CD4-positive, alpha-beta T cell (primary cell): Measurements from ENCODE around the gene ZCCHC7. TPM values are rescaled to one million over a fixed set of nuclear protein-coding genes. Genes with fewer than 3 reads are reported as not detected.

ENCODE experiments used
- ATAC-seq: fragments of 200-7000 bp; cut with Tn5 transposase; one replicate; pipeline ENCODE4 v1.10.0; 2022; ENCODE audit warnings: mild to moderate bottlenecking; ENCODE audit not compliant: poor library complexity
- CTCF ChIA-PET: fragments of 350-600 bp; sonication (Branson Sonifier 250); formaldehyde crosslinking; loops from one replicate; lab custom pipeline; 2021; ENCODE audit warnings: antibody characterized with exemption, inconsistent platforms; lab: Charles Lee
- POLR2A ChIA-PET: fragments of 350-600 bp; sonication (Branson Sonifier 250); formaldehyde crosslinking; loops from one replicate; lab custom pipeline; 2021; ENCODE audit warnings: antibody characterized with exemption, inconsistent platforms; lab: Charles Lee
- DNase-seq, 14 experiments: peaks; one replicate each; pipeline ENCODE4 v3.0.0-alpha.2; 2013 to 2020; ENCODE audit warnings: mixed read lengths in 2 of 14
- H3K27ac ChIP-seq, 2 donors: one replicate each; pipeline versions ENCODE4 v1.5.1 to v1.7.0; 2013; ENCODE audit warnings: low read length in 2 of 2, low read depth in 1 of 2, mild to moderate bottlenecking in 1 of 2
- H3K27me3 ChIP-seq, 2 experiments: 1 replicate in 1 of 2; 2 replicates in 1 of 2; pipeline versions ENCODE4 v1.6.1 to v1.7.0; 2013; ENCODE audit warnings: low read length in 2 of 2, control low read depth in 1 of 2, mild to moderate bottlenecking in 1 of 2, moderate library complexity in 1 of 2; ENCODE audit not compliant: insufficient read depth in 2 of 2, control insufficient read depth in 1 of 2
- H3K36me3 ChIP-seq: one replicate; pipeline ENCODE4 v1.6.1; 2013; ENCODE audit warnings: low read length, control low read depth; ENCODE audit not compliant: insufficient read depth
- H3K4me1 ChIP-seq: one replicate; pipeline ENCODE4 v1.6.1; 2013; ENCODE audit warnings: low read length, control low read depth; ENCODE audit not compliant: insufficient read depth
- H3K4me3 ChIP-seq: one replicate; pipeline ENCODE4 v1.5.1; 2013; ENCODE audit warnings: mild to moderate bottlenecking, low read length, moderate library complexity
- H3K9me3 ChIP-seq, 2 experiments: 1 replicate in 1 of 2; 2 replicates in 1 of 2; pipeline versions ENCODE4 v1.6.1 to v1.7.0; 2013; ENCODE audit warnings: low read length in 2 of 2, mild to moderate bottlenecking in 2 of 2, control low read depth in 1 of 2, moderate library complexity in 1 of 2; ENCODE audit not compliant: control insufficient read depth in 1 of 2, insufficient read depth in 1 of 2
- H3K27ac Mint-ChIP-seq: one replicate; pipeline ENCODE4 v1.8.0; 2020; ENCODE audit warnings: mixed read lengths
- H3K27me3 Mint-ChIP-seq: one replicate; pipeline ENCODE4 v1.8.0; 2021; ENCODE audit warnings: mixed read lengths
- H3K36me3 Mint-ChIP-seq: one replicate; pipeline ENCODE4 v1.8.0; 2021; ENCODE audit warnings: low read depth, mixed read lengths
- H3K4me1 Mint-ChIP-seq: one replicate; pipeline ENCODE4 v1.8.0; 2021; ENCODE audit warnings: low read depth, mixed read lengths
- H3K4me3 Mint-ChIP-seq: one replicate; pipeline ENCODE4 v1.8.0; 2020; ENCODE audit warnings: mild to moderate bottlenecking, mixed read lengths
- H3K9me3 Mint-ChIP-seq: one replicate; pipeline ENCODE4 v1.8.0; 2020; ENCODE audit warnings: mixed read lengths
- intact Hi-C, 2 experiments: fragments of 100-400 bp; cut with DNase I in 1 of 2; cut with micrococcal nuclease in 1 of 2; formaldehyde crosslinking; loops; one replicate each; pipeline versions ENCODE4 v1.15.1 to v1.9.0; 2023 to 2025; cut with DNase I, micrococcal nuclease
- total RNA-seq, 174 experiments: library from RNA in 2 of 174; stranded (reverse) in 2 of 174; gene quantifications; one replicate each; pipeline ENCODE4 v1.2.3 and lab custom pipeline; 2021 to 2026
- TF ChIP-seq, protein P1 (sequence below): fragments of 200-600 bp; IDR thresholded peaks from one replicate; pipeline ENCODE4 v1.8.0; 2022; ENCODE audit warnings: antibody characterized with exemption, mild to moderate bottlenecking

ZCCHC7 gene
- total RNA-seq, 2 experiments from 2014 or later, result 40.7 to 41.0 TPM

DNA sequence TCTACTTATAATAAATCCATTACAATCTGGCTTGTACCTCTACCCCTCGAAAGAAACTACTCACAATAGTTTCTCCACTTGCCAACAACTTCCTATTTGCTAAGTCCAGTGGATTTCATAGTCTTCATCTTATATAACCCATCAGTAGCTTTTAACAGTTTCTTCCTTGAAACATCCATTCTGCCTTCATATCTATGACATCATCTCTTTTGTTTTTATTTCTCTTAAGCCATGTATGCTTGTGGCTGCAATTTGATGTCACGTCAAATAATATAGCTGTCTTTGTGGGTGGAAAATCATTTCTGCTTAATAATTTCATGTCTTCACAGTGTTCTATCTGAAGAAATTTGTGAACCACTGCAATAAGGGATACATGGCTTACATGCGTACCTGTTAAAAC lies 224.7 kb downstream of the ZCCHC7 start:
- Mint-ChIP-seq H3K27me3 (no peaks in the 10 kb centered on the region), H3K27ac (no peak overlapping the region), H3K4me3 (no peak overlapping the region), H3K36me3 (peaks cover 25% of the 10 kb centered on the region), H3K4me1 (no peaks in the 10 kb centered on the region), H3K9me3 (no peaks in the 10 kb centered on the region)
- Histone ChIP-seq H3K27ac (no peak overlapping the region), H3K4me1 (no peaks in the 10 kb centered on the region), H3K4me3 (no peak overlapping the region), H3K36me3 (peaks cover 5% of the 10 kb centered on the region), H3K27me3 (no peaks in the 10 kb centered on the region), H3K9me3 (no peaks in the 10 kb centered on the region)
- DNase-seq, result no peak
- ChIA-PET CTCF (no interaction called here), POLR2A (no interaction called here)
- TF ChIP-seq, protein P1, sequence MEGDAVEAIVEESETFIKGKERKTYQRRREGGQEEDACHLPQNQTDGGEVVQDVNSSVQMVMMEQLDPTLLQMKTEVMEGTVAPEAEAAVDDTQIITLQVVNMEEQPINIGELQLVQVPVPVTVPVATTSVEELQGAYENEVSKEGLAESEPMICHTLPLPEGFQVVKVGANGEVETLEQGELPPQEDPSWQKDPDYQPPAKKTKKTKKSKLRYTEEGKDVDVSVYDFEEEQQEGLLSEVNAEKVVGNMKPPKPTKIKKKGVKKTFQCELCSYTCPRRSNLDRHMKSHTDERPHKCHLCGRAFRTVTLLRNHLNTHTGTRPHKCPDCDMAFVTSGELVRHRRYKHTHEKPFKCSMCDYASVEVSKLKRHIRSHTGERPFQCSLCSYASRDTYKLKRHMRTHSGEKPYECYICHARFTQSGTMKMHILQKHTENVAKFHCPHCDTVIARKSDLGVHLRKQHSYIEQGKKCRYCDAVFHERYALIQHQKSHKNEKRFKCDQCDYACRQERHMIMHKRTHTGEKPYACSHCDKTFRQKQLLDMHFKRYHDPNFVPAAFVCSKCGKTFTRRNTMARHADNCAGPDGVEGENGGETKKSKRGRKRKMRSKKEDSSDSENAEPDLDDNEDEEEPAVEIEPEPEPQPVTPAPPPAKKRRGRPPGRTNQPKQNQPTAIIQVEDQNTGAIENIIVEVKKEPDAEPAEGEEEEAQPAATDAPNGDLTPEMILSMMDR, result no peak
- intact Hi-C loops, result no loop called here
- no peak for ATAC-seq

GRCh38 chr9:37348917-37349316 lies 228.5 kb downstream of the ZCCHC7 start:
- no peak overlapping the region for H3K27ac ChIP-seq
- H3K36me3 ChIP-seq, result peaks cover 17% of the 10 kb centered on the region
- ChIA-PET CTCF (interaction anchor here (1.0 kb wide), 1 partner anchor 20 kb away, joined by 3 read pairs; no protein-coding TSS in a partner anchor), POLR2A (no interaction called here)
- no peaks in the 10 kb centered on the region for H3K9me3 ChIP-seq
- TF ChIP-seq, protein P1, result no peak
- no peak overlapping the region for H3K27ac Mint-ChIP-seq
- H3K4me1 Mint-ChIP-seq, result no peaks in the 10 kb centered on the region
- intact Hi-C loops, result no loop called here
- no peak overlapping the region for H3K4me3 Mint-ChIP-seq
- no peaks in the 10 kb centered on the region for H3K27me3 ChIP-seq
- ATAC-seq, result no peak
- peaks cover 60% of the 10 kb centered on the region for H3K36me3 Mint-ChIP-seq
- H3K4me3 ChIP-seq, result no peak overlapping the region
- H3K9me3 Mint-ChIP-seq, result no peaks in the 10 kb centered on the region
- H3K27me3 Mint-ChIP-seq, result no peaks in the 10 kb centered on the region
- no peaks in the 10 kb centered on the region for H3K4me1 ChIP-seq
- no peak for DNase-seq

GRCh38 chr9:37350486-37351190 lies 230.3 kb downstream of the ZCCHC7 start:
- intact Hi-C loops, result no loop called here
- no peaks in the 10 kb centered on the region for H3K4me1 Mint-ChIP-seq
- Histone ChIP-seq H3K27ac (no peak overlapping the region), H3K4me3 (no peak overlapping the region), H3K4me1 (no peaks in the 10 kb centered on the region), H3K27me3 (no peaks in the 10 kb centered on the region), H3K36me3 (peaks cover 22% of the 10 kb centered on the region), H3K9me3 (no peaks in the 10 kb centered on the region)
- TF ChIP-seq, protein P1, result no peak
- H3K27me3 Mint-ChIP-seq, result no peaks in the 10 kb centered on the region
- H3K4me3 Mint-ChIP-seq, result no peak overlapping the region
- H3K27ac Mint-ChIP-seq, result no peak overlapping the region
- H3K9me3 Mint-ChIP-seq, result no peaks in the 10 kb centered on the region
- peaks cover 73% of the 10 kb centered on the region for H3K36me3 Mint-ChIP-seq
- no peak for DNase-seq
- no peak for ATAC-seq
- CTCF ChIA-PET, result no interaction called here
- POLR2A ChIA-PET, result no interaction called here
